Measurements from ENCODE around the gene P2RX3. TPM values are rescaled to one million over a fixed set of nuclear protein-coding genes. Genes with fewer than 3 reads are reported as not detected.

Gene P2RX3
- total RNA-seq, 2 donors from 2014 or later = 0.40 TPM; not detected in 1

- H3K27ac ChIP-seq = no peak overlapping the region
- DNase-seq (ENCODE audit: low spot score) = no peak
- H3K9me3 ChIP-seq = no peaks in the 10 kb centered on the region
- WGBS = 43% methylated on average over 19 of the region's 26 CpGs
- H3K36me3 ChIP-seq = no peaks in the 10 kb centered on the region
- TF ChIP-seq POLR2A (IDR thresholded peaks at IDR 0.05) (no peak), POLR2AphosphoS5 (IDR thresholded peaks at IDR 0.05) (no peak), CTCF (IDR thresholded peaks at IDR 0.05) (no peak)
- peaks cover 5% of the 10 kb centered on the region for H3K27me3 ChIP-seq (replicated peaks; ENCODE audit: insufficient read depth)
- no peak overlapping the region for H3K4me3 ChIP-seq
- no peaks in the 10 kb centered on the region for H3K4me1 ChIP-seq (replicated peaks)
- intact Hi-C loops (cut with DNase I) = no loop called here
Observed at GRCh38 chr11:57376095-57377090, 38.2 kb downstream of the P2RX3 start.

- Histone ChIP-seq H3K4me1 (replicated peaks) (no peaks in the 10 kb centered on the region), H3K4me3 (no peak overlapping the region), H3K27me3 (replicated peaks; ENCODE audit: insufficient read depth) (peaks cover 5% of the 10 kb centered on the region), H3K36me3 (no peaks in the 10 kb centered on the region), H3K27ac (no peak overlapping the region), H3K9me3 (no peaks in the 10 kb centered on the region)
- intact Hi-C loops (cut with DNase I) = no loop called here
- WGBS = 68% methylated on average over 5 of the region's 5 CpGs
- TF ChIP-seq POLR2AphosphoS5 (IDR thresholded peaks at IDR 0.05) (no peak), POLR2A (IDR thresholded peaks at IDR 0.05) (no peak), CTCF (IDR thresholded peaks at IDR 0.05) (no peak)
- no peak for DNase-seq (ENCODE audit: low spot score)
Observed at GRCh38 chr11:57377107-57377506, 39.0 kb downstream of the P2RX3 start.

- DNase-seq (ENCODE audit: low spot score) = no peak
- Histone ChIP-seq H3K27me3 (replicated peaks; ENCODE audit: insufficient read depth) (peaks cover 5% of the 10 kb centered on the region), H3K27ac (no peak overlapping the region), H3K4me3 (no peak overlapping the region), H3K36me3 (no peaks in the 10 kb centered on the region), H3K9me3 (no peaks in the 10 kb centered on the region), H3K4me1 (replicated peaks) (no peaks in the 10 kb centered on the region)
- no peak for TF ChIP-seq POLR2AphosphoS5 (IDR thresholded peaks at IDR 0.05)
- no peak for TF ChIP-seq POLR2A (IDR thresholded peaks at IDR 0.05)
- no peak for TF ChIP-seq CTCF (IDR thresholded peaks at IDR 0.05)
- intact Hi-C loops (cut with DNase I) = no loop called here
Observed at GRCh38 chr11:57378186-57378585, 40.0 kb downstream of the P2RX3 start.

- WGBS = 38% methylated on average over 9 of the region's 10 CpGs
- no peak for DNase-seq (ENCODE audit: low spot score)
- no peak overlapping the region for H3K4me3 ChIP-seq
- no peaks in the 10 kb centered on the region for H3K36me3 ChIP-seq
- H3K4me1 ChIP-seq (replicated peaks) = no peaks in the 10 kb centered on the region
- H3K9me3 ChIP-seq = no peaks in the 10 kb centered on the region
- peaks cover 5% of the 10 kb centered on the region for H3K27me3 ChIP-seq (replicated peaks; ENCODE audit: insufficient read depth)
- intact Hi-C loops (cut with DNase I) = no loop called here
- H3K27ac ChIP-seq = no peak overlapping the region
- TF ChIP-seq POLR2AphosphoS5 (IDR thresholded peaks at IDR 0.05) = no peak
- TF ChIP-seq POLR2A (IDR thresholded peaks at IDR 0.05) = no peak
- TF ChIP-seq CTCF (IDR thresholded peaks at IDR 0.05) = no peak
Observed at GRCh38 chr11:57379732-57380131, 41.6 kb downstream of the P2RX3 start.

- H3K9me3 ChIP-seq = no peaks in the 10 kb centered on the region
- no peak for DNase-seq (ENCODE audit: low spot score)
- TF ChIP-seq POLR2A (IDR thresholded peaks at IDR 0.05) (no peak), POLR2AphosphoS5 (IDR thresholded peaks at IDR 0.05) (no peak)
- peaks cover 5% of the 10 kb centered on the region for H3K27me3 ChIP-seq (replicated peaks; ENCODE audit: insufficient read depth)
- intact Hi-C loops (cut with DNase I) = no loop called here
- H3K27ac ChIP-seq = no peak within 1 kb of the TSS
- no peaks in the 10 kb centered on the region for H3K4me1 ChIP-seq (replicated peaks)
- H3K4me3 ChIP-seq = no peak within 1 kb of the TSS
- H3K36me3 ChIP-seq = no peaks in the 10 kb centered on the region
- 65% methylated on average over 2 of the region's 2 CpGs for WGBS
Observed at GRCh38 chr11:57380975-57381374, 42.8 kb downstream of the P2RX3 start, which contains the start of gene PRG3. PRG3 (minus strand) TSS chr11:57381150; CDS start chr11:57380708, 442 bp downstream.

All from prostate gland (tissue), 2 donors.